HG03457 (cell line): ENCODE measurements around the gene ARF1.

Experiments
- ATAC-seq: cut with Tn5 transposase; IDR thresholded peaks from one replicate; pipeline ENCODE4 v1.9.1; 2021; ENCODE audit warnings: moderate number of reproducible peaks; ENCODE audit not compliant: unreplicated experiment

ARF1 gene

DNA sequence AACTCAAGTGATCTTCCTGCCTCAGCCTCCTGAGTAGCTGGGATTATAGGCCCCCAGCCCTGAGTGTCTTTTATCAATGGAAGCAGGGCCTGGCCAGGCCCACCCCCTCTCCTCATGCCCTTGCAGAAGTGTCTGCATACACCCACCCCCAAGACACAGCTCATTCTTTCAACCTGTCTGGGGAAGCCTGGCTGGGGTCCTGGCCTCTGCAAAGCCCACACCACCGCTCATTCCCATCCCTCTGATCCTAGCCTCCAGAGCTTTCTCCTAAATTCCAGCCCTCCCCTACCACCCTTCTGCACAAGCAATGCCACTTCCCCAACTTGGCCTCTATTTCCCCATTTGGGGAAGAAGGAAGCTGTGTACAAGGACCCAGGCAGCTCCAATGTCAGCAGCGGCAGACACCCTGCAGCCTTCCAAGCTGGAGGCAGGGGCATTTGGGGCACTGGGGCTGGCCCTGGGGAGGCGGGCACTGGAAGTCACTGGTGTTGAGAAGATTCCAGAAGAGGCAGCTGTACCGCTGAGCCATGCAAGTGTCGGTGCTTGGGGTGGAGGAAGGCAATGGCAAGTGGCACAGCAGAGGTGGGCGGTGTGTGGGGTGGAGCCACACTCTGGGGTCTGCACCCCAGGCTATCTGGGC lies 33.7 kb upstream of the ARF1 start:
- ATAC-seq = no peak

DNA sequence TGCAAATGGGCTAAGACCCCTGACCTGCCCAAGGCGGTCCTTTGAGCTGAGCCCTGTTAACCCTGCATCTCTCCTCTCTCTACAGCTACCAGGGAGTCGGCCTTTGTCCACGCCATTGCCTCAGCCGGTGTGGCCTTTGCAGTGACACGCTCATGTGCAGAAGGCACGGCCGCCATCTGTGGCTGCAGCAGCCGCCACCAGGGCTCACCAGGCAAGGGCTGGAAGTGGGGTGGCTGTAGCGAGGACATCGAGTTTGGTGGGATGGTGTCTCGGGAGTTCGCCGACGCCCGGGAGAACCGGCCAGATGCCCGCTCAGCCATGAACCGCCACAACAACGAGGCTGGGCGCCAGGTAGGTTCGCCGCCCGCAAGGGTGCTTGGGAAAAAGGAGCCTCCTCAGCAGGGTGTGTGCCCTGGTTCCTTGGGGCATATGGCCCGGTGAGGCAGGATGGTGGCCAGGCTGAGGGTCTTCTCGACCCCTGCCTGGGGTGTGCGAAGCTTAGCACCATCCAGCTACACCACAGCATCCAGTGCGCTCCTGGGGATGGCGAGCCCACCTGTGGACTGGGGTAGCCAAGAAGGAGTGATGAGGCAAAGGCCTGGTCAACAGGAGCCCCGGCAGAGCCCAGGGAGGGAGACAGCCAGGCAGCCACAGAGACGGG lies 31.8 kb upstream of the ARF1 start:
- ATAC-seq = no peak

DNA sequence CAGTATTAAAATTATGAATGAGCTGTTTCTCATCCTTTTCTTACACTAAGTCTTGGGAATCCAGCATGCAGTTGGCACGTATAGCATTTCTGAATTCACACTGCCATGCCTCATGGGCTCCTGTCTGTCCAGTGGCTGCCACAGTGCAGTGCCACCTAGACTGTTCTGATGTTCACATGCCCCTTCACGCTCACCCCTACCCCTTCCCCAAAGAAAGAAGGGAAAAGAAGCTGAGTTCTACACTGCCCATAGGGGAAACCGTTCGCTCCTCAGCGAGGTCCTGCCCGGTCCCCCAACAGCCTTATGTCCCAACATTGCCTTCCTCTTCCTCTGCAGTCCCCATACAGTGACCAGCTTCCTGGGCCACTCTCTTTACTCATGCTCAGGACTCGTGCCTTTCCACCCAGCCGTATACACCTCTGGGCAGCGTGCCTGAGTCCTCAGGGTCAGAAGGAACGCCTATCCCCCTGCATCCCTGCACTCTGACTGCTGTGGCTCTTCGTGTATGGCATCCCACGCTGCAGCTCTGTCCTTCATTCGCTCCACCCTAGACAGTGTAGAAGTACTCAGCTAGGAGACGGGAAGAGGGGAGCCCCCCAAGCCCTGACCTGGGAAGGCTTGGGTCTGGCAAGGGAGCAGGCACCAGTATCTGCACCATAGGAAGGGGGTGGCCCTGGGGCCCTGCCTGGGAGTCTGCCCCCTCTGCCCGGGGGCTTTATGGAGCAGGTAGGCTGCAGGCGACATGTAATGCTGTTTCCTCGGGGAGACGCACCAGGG lies 24.1 kb upstream of the ARF1 start:
- ATAC-seq = no peak

DNA sequence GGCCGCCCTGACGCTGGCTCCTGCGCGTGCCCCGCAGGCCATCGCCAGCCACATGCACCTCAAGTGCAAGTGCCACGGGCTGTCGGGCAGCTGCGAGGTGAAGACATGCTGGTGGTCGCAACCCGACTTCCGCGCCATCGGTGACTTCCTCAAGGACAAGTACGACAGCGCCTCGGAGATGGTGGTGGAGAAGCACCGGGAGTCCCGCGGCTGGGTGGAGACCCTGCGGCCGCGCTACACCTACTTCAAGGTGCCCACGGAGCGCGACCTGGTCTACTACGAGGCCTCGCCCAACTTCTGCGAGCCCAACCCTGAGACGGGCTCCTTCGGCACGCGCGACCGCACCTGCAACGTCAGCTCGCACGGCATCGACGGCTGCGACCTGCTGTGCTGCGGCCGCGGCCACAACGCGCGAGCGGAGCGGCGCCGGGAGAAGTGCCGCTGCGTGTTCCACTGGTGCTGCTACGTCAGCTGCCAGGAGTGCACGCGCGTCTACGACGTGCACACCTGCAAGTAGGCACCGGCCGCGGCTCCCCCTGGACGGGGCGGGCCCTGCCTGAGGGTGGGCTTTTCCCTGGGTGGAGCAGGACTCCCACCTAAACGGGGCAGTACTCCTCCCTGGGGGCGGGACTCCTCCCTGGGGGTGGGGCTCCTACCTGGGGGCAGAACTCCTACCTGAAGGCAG lies 23.4 kb upstream of the ARF1 start:
- ATAC-seq = no peak

DNA sequence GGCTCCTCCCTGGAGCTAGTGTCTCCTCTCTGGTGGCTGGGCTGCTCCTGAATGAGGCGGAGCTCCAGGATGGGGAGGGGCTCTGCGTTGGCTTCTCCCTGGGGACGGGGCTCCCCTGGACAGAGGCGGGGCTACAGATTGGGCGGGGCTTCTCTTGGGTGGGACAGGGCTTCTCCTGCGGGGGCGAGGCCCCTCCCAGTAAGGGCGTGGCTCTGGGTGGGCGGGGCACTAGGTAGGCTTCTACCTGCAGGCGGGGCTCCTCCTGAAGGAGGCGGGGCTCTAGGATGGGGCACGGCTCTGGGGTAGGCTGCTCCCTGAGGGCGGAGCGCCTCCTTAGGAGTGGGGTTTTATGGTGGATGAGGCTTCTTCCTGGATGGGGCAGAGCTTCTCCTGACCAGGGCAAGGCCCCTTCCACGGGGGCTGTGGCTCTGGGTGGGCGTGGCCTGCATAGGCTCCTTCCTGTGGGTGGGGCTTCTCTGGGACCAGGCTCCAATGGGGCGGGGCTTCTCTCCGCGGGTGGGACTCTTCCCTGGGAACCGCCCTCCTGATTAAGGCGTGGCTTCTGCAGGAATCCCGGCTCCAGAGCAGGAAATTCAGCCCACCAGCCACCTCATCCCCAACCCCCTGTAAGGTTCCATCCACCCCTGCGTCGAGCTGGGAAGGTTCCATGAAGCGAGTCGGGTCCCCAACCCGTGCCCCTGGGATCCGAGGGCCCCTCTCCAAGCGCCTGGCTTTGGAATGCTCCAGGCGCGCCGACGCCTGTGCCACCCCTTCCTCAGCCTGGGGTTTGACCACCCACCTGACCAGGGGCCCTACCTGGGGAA lies 22.7 kb upstream of the ARF1 start:
- ATAC-seq = no peak

DNA sequence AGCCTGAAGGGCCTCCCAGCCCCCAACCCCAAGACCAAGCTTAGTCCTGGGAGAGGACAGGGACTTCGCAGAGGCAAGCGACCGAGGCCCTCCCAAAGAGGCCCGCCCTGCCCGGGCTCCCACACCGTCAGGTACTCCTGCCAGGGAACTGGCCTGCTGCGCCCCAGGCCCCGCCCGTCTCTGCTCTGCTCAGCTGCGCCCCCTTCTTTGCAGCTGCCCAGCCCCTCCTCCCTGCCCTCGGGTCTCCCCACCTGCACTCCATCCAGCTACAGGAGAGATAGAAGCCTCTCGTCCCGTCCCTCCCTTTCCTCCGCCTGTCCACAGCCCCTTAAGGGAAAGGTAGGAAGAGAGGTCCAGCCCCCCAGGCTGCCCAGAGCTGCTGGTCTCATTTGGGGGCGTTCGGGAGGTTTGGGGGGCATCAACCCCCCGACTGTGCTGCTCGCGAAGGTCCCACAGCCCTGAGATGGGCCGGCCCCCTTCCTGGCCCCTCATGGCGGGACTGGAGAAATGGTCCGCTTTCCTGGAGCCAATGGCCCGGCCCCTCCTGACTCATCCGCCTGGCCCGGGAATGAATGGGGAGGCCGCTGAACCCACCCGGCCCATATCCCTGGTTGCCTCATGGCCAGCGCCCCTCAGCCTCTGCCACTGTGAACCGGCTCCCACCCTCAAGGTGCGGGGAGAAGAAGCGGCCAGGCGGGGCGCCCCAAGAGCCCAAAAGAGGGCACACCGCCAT lies 21.9 kb upstream of the ARF1 start:
- ATAC-seq = no peak

DNA sequence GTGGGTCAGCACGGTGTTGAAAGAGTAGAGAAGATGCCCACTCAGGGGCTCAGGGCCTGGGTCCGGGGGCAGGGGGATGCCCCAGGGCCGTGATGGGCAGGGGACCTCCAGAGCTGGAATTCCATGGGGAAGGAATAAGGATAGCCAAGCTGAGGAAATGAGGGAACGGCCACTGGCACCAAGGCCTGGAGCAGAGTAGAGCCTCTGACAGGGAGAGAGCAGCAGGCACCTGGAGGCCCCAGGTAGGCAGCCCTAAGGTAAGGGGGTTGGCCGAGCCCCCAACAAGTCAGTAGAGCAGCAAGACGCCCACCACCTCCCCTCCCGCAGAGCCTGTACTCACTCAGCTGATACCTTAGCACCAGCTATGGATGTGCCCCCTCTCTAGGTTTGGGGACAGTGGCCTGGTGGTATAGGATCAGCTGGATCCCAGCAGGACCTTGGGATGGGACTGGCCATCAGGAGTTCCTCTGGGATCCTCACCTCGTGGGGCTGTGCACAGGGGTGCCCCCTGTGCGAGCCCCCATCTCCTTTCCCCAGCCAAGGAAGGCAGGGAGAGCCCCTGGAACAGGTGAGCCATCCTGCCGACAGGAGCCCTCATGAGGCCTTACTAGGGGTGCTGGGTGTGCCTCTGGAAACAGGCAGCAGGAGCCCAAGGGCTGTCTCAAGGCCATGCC lies 21.0 kb upstream of the ARF1 start:
- no peak for ATAC-seq

DNA sequence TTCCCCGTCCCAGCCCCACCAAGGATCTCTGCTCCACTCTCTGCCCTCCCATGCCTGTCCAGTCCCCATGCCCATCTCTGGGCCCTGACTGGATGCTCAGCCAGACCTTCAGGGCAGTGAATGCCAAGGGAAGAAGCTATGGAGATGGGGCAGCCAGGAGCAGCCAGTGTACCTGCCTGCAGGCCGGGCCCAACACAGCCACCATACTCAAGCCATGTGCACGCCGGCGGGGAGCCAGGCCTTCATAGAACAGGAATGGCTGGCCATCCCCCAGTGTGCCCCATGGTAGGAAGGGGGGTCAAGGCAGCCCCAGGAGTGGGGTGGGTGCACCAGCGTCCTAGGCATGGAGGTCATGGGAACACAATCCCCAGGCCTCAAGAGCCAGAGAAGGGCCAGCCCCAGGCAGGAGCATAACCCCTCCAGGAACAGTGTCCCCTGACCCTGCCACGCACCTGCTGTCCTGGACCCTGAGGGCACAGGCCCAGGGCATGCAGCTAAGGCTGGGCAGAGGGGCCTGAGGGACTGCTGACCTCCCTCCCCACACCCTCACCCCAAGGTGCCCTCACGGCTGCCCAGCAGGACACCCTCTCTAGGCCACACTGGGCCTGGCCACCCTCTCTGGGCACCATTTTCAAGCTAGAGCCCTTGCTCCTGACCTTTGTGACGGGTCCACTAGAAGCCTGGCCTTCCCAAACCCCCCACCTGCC lies 20.3 kb upstream of the ARF1 start:
- no peak for ATAC-seq

DNA sequence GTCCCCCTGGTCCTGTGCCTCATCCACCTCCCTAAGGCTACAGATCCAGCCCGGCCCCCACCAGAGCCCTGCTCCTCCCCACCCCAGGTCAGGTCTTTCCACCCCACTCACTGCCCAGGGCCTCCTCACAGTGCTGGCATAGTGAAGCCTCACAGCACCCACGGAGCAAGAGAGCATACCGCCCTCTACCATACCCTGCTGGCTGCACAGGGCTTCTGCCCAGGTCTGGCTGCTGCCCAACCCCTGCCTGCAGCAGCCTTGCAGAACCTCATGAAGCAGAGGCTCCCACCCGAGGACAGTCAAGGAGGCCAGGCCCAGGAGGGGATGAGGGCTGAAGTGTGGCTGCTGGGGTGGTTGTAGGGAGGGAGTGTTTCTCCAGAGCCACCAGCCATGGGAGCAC lies 19.7 kb upstream of the ARF1 start:
- no peak for ATAC-seq

DNA sequence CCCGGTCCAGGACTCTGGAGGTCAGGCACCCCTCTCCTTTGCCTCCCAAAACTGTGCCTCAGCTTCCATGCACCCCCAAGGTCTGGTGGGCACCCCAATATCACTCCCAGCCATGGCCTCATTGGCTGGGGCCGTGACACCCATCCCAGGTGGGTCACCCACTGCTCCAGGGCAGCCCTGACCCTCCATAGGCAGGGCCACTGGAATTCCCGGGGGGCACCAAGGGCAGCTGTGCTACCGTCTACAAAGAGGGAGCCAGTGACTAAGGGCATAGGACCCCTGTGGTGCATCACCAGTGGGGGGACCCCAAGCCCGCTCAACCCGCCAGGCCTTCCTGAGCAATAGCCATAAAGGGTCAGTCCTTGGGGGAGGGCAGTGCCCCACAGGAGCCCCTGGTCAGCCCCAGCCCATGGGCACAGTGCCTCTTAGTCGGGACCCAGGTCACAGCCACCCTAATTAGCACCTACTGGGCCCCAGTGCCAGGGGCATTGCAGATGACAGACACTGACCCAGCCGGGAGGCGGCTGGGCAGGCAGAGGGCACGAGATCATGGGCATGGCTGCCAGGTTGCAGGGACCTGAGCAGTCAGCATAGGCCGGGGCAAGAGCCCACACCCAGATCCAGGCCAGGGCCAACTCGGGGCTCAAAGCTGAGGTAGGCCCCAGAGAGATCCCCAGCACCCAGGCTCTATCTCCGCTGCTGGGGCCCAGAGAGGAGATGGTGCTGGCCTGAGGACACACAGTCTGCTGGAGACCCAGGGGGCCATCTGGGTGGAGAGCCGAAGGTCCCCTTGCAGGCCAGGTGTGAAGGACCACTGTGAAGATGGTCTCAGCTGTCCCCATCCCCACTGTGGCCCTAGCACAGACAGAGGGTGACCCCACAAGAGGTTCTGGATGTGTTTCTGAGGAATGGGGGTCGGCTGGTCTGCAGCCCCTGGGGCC lies 19.0 kb upstream of the ARF1 start:
- no peak for ATAC-seq

DNA sequence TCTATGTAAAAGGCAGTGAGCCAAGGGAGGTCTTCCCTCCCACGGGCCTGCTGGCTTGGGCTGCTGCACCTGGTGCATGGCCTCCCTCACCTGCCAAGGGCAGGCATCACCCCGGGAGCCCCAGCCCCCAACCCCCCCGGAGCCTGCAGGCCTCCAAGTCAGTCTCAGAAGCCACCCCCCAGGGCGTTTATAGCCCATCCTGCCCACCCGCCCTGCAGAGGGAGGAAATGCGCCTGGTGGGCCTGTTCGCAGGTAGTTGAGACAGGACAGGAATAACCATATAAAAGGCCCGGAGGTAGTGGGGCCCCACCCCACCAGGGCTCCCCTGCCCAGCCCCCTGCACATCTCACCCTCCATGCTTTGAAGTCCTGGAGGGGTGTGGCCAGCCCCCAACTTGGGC lies 18.2 kb upstream of the ARF1 start:
- ATAC-seq = no peak

DNA sequence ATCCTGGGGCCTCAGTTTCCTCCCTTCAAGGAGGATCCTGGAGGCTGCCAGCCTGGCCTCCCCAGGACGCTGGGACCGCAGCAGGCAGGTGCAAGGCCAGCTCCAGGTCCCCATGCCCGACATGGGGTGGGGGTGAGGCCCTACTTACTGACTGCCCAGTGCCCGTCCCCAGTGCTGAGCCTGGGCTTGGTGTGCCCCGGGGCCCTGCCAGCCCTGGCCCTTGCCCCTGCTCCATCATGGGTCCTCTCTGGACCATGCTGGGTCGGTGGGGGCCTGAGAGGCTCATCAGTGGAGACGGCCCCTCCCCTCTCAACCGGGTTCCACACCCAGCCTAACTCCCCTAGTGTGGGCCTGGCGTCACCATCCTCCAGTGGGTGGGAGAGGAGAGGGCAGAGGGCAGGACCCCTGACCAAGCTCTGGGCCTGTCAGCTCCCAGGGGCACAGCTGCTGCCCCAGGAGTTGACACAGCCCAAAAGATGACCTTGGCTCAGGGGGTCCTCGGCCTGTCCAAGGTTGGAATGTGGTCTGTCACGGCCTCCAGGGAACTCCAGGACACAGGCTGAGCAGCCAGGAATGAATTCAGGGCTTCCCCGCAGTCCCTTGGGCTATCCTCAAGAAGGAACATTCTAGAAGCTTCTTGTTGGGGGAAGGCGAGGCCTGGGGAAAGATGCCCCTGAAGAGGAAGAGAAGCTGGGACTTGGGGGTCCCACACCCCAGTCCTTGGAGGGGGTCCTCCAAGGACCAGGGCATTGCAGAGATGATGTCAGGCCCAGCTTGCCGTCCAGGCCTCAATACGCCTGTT lies 17.6 kb upstream of the ARF1 start:
- no peak for ATAC-seq

DNA sequence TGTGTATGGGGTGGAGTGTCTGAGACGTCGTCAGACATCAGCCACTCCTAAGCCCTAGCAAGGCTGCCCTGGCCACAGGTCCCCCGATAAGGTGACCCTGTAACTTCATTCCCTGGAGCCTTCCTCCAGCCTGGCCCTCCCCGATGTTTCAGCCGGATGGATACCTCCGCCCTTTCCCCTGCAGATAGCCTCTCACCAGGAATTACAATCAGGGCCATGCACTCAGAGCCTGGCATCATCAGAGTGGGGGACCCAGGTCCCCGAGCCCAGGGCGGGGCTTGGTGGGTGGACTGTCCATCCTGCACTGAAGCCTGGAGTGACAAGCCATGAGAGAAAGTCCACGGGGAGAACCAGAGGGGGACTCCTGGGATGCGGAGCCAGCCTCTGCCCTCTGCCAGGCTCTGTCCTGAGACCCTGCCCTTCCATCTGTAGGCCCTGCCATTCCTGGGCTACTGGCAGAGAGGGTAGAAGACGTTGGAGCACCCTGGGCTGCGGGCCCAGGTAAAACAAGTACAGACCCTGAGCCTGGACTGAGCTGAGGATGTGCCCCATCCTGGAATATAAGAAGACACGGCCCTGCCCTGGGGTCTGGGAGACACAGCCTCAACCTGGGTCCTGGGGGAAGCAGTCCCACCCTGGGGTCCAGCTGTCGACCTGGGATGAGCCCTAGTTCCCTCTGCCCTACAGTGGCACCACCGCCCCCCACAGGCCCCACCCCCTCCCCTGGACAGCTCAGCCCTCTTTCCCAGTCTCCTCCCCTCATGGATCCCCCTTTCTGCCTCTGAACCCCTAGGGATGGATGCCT lies 16.8 kb upstream of the ARF1 start:
- ATAC-seq = no peak

DNA sequence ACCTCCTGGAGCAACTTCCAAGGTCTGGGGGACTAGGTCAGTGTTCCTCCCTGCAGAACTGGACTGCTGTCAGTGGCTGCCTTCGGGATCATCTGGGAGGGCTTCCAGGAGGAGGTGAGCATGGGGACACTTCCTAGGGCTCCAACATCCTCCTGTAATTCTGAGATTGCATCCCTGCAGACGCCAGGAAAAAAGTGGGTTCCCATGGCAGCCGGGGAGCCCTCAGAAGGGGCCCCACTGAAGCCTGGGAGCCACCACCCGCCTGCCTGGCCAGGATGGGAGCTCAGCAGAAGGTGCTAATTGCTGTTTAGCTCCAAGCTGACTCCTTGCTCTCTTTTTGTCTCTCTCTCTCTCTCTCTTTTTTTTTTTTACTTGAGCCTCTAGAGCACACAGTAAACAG lies 16.1 kb upstream of the ARF1 start:
- ATAC-seq = no peak

DNA sequence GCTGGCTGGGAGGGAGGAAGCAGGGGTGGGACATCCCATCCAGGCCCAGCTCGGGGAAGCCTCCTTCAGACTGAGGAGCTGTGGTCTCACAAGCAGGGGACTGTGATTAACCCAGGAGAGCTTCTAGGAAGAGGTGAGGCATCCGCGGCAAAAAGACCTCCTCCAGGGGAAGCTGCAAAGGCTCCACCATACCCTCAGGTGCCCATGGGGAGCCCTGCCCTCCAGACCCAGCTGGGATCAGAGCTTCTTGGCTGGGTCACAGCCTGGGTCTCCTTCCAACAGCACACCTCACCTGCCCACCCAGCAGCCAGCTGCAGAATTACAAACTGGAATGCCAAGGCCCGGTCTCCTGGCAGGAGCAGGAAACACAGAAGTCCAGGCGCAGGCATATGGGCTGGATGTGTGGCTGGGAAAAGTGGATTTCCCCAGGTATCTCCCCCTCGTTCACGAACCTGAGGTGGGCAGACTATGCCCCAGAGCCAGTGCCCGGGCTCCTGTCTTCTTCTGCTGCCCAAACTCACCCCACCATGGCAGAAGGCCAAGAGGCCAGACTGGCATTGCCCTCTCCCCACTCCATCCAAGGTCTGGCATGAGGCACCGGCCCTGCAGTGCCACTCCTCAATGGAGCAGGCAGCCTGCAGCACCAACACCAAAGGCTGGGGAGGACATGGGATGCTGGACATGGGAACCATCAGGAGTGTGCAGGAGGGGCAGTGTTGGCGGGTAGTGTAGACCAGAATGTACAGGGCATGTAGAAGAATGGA lies 15.4 kb upstream of the ARF1 start:
- no peak for ATAC-seq

DNA sequence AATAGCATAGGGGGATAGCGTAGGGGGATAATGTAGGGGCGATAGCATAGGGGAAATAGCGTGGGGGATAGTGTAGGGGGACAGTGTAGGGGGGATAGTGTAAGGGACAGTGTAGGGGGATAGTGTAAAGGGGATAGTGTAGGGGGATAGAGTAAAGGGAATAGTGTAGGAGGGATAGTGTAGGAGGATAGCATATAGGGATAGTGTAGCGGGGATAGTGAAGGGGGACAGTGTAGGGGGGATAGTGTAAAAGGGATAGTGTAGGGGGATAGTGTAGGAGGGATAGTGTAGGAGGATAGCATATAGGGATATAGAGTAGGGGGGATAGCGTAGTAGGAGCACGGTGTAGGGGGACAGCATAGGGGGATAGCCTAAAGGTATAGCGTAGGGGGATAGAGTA lies 14.1 kb upstream of the ARF1 start:
- ATAC-seq = no peak
